Ovary (tissue), 9 donors: ENCODE measurements around the gene RC3H1. TPM values are rescaled to one million over a fixed set of nuclear protein-coding genes. Genes with fewer than 3 reads are reported as not detected.
"Not testable (repeated sequence)": the region's sequence is repeated elsewhere in the genome, so short reads cannot be mapped to it uniquely, and the experiment has no call there.

Experiments used
- DNase-seq, 5 donors: peaks; one replicate each; pipeline ENCODE4 v3.0.0-alpha.2; 2019 to 2020
- H3K27ac ChIP-seq, 2 donors: fragments of 200-600 bp; one replicate each; pipeline versions ENCODE4 v1.5.1 to v1.8.0; 2019 to 2022
- H3K27me3 ChIP-seq: fragments of 200-600 bp; one replicate; pipeline ENCODE4 v1.8.0; 2022
- H3K36me3 ChIP-seq: fragments of 200-600 bp; sonication (generic); one replicate; pipeline ENCODE4 v1.5.1; 2019
- H3K4me1 ChIP-seq: one replicate; pipeline ENCODE4 v1.8.1; 2013; ENCODE audit warnings: mild to moderate bottlenecking, moderate library complexity; ENCODE audit not compliant: insufficient read depth
- H3K4me3 ChIP-seq: fragments of 200-600 bp; sonication (generic); one replicate; pipeline ENCODE4 v1.5.1; 2017
- H3K9me3 ChIP-seq, 2 donors: fragments of 200-600 bp in 1 of 2; sonication (generic) in 1 of 2; one replicate each; pipeline versions ENCODE4 v1.5.1 to v1.8.1; 2013 to 2019; ENCODE audit warnings: mild to moderate bottlenecking in 1 of 2, moderate library complexity in 1 of 2
- EP300 ChIP-seq: sonication (generic); formaldehyde crosslinking; IDR thresholded peaks from one replicate; pipeline ENCODE4 v1.6.1; 2017; ENCODE audit warnings: antibody characterized with exemption
- POLR2A ChIP-seq: fragments of 450-650 bp; IDR thresholded peaks from one replicate; pipeline ENCODE4 v1.6.1; 2017; ENCODE audit warnings: antibody characterized with exemption, mild to moderate bottlenecking, moderate library complexity
- WGBS, 3 donors: extraction: QIAGEN DNeasy Blood & Tissue Kit in 1 of 3; methylation state at CpG; one replicate each; pipeline versions ENCODE4 v1.1.5 to v1.1.7; 2013 to 2017; 5-methylcytosine and 5-hydroxymethylcytosine counted together
- intact Hi-C, 4 donors: fragments of 100-400 bp; cut with DNase I; formaldehyde crosslinking; loops; one replicate each; pipeline versions ENCODE4 v1.11.0 to v1.15.1; 2022 to 2023
- polyA plus RNA-seq, 2 donors: library from polyadenylated mRNA; stranded (reverse); fragments of 200-250 nt in 1 of 2; fragments of 350-450 nt in 1 of 2; fragmentation: Illumina TruSeq in 1 of 2; extraction: RNeasy Lipid Tissue Mini Kit (QIAGEN cat#74804) in 1 of 2; gene quantifications; one replicate each; pipeline ENCODE4 v1.2.3, GENCODE V29; 2013 to 2014
- total RNA-seq, 7 donors: library from RNA; depleted of rRNA in 2 of 7; stranded (reverse); fragments of >200 nt in 2 of 7; fragmentation: NEBNext Ultra II Directional in 3 of 7; extraction: Animal tissue kit (Norgen Biotek cat#: 25700) in 3 of 7; gene quantifications; one replicate each; pipeline versions ENCODE4 v1.1.0 to v1.2.4, GENCODE V29; 2016 to 2023
- TF ChIP-seq, protein P1 (sequence below), 3 donors: fragments of 450-650 bp in 2 of 3; fragments of 200-600 bp in 1 of 3; IDR thresholded peaks; one replicate each; pipeline versions ENCODE4 v1.5.1 to v1.8.0; 2016 to 2022; ENCODE audit warnings: antibody characterized with exemption in 3 of 3, mild to moderate bottlenecking in 1 of 3
- donor health status: DM: no; HTN: no; CAD: no; lungs with moderate emphysema.
- donor health status: DM: no; HTN: no; CAD: no.
- donor health status: Bipolar disorder and iron deficiency.
- donor health status: DM: yes; HTN: yes; CAD: no.
- donor health status: DM: no; HTN: no; CAD: no.
- donor health status: DM: yes; HTN: yes; CAD: no.

The RC3H1 gene
- total and polyA plus RNA-seq, 9 donors = 4.6 to 33.8 (median 26.5) TPM

- TF ChIP-seq POLR2A (no peak), EP300 (no peak)
- TF ChIP-seq, protein P1, sequence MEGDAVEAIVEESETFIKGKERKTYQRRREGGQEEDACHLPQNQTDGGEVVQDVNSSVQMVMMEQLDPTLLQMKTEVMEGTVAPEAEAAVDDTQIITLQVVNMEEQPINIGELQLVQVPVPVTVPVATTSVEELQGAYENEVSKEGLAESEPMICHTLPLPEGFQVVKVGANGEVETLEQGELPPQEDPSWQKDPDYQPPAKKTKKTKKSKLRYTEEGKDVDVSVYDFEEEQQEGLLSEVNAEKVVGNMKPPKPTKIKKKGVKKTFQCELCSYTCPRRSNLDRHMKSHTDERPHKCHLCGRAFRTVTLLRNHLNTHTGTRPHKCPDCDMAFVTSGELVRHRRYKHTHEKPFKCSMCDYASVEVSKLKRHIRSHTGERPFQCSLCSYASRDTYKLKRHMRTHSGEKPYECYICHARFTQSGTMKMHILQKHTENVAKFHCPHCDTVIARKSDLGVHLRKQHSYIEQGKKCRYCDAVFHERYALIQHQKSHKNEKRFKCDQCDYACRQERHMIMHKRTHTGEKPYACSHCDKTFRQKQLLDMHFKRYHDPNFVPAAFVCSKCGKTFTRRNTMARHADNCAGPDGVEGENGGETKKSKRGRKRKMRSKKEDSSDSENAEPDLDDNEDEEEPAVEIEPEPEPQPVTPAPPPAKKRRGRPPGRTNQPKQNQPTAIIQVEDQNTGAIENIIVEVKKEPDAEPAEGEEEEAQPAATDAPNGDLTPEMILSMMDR (IDR thresholded peaks at IDR 0.05) = no peak
- Histone ChIP-seq H3K4me3 (no peak overlapping the region), H3K9me3 (no peaks in the 10 kb centered on the region), H3K4me1 (no peaks in the 10 kb centered on the region), H3K27me3 (no peaks in the 10 kb centered on the region), H3K36me3 (no peaks in the 10 kb centered on the region), H3K27ac (no peak overlapping the region)
- no peak for DNase-seq
- intact Hi-C loops = no loop called here
Observed at GRCh38 chr1:173988068-173988467, 34.1 kb downstream of the RC3H1 start.

DNA sequence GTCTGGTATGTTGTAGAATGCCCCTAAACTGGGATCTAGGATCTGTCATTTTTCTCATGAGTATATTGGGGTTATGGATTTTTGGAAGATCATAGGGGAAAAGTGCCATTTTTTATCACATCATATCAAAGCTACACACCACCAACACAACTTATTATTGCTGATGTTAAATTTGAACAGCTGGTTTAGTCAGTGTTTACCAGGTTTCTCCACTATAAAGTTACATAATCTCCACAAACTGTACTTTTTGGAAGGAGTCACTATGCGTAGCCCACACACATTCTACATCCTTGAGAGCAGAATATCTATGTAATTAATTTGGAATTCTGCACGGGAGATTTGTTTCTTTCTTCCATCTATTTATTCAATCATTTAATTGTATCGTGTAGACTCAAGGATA lies 35.2 kb downstream of the RC3H1 start:
- intact Hi-C loops = no loop called here
- no peaks in the 10 kb centered on the region for H3K9me3 ChIP-seq
- no peak for DNase-seq
- no peaks in the 10 kb centered on the region for H3K27me3 ChIP-seq
- no peak overlapping the region for H3K27ac ChIP-seq
- no peaks in the 10 kb centered on the region for H3K36me3 ChIP-seq
- H3K4me1 ChIP-seq = no peaks in the 10 kb centered on the region
- H3K4me3 ChIP-seq = no peak overlapping the region
- 34 to 63% (median 47%) methylated on average over 3 of the region's 3 CpGs for WGBS, 3 donors
- no peak for TF ChIP-seq EP300
- TF ChIP-seq POLR2A = no peak
- TF ChIP-seq, protein P1 (IDR thresholded peaks at IDR 0.05) = no peak

GRCh38 chr1:173970252-173970651 lies 51.9 kb downstream of the RC3H1 start:
- no peak for DNase-seq
- Histone ChIP-seq H3K27ac (no peak overlapping the region), H3K27me3 (no peaks in the 10 kb centered on the region), H3K4me3 (no peak overlapping the region), H3K4me1 (no peaks in the 10 kb centered on the region), H3K9me3 (no peaks in the 10 kb centered on the region), H3K36me3 (no peaks in the 10 kb centered on the region)
- TF ChIP-seq EP300 = no peak
- TF ChIP-seq, protein P1 (IDR thresholded peaks at IDR 0.05) = no peak
- TF ChIP-seq POLR2A = no peak
- intact Hi-C loops = no loop called here
- WGBS, 3 donors = 70 to 78% (median 72%) methylated on average over 3 of the region's 3 CpGs

GRCh38 chr1:173965896-173966295 lies 56.3 kb downstream of the RC3H1 start:
- H3K4me3 ChIP-seq, intact Hi-C loops, DNase-seq, H3K27ac ChIP-seq, H3K4me1 ChIP-seq, H3K27me3 ChIP-seq, H3K36me3 ChIP-seq, H3K9me3 ChIP-seq: not testable (repeated sequence)
- WGBS, 3 donors = 94 to 96% (median 94%) methylated on average over 5 of the region's 5 CpGs

DNA sequence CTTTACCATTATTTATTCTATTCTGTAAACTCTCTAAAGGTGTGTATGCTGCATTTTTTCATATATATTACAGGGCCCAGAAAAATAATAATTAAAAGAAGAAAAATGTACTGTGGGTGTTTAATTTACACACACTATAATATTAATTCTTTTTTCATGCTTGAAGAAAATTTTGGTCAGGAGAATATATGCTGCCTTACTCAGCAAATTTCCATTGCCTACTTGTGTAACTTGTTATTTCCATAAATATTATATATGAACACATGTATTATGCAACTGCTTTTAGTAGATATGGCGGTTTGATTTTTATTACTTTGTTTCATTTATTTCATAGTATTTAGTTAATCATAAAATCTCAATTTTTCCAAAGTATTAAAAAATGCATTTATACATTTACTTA lies 58.7 kb downstream of the RC3H1 start:
- intact Hi-C loops = no loop called here
- Histone ChIP-seq H3K27me3 (no peaks in the 10 kb centered on the region), H3K9me3 (no peaks in the 10 kb centered on the region), H3K36me3 (no peaks in the 10 kb centered on the region), H3K4me3 (no peak overlapping the region), H3K27ac (no peak overlapping the region), H3K4me1 (no peaks in the 10 kb centered on the region)
- no peak for DNase-seq
- WGBS, 3 donors = 97 to 99% (median 98%) methylated on average over 1 of the region's 1 CpG
- no peak for TF ChIP-seq EP300
- TF ChIP-seq, protein P1 (IDR thresholded peaks at IDR 0.05) = no peak
- TF ChIP-seq POLR2A = no peak
